H1 (cell line): ENCODE data around the gene RASA1. TPM values are rescaled to one million over a fixed set of nuclear protein-coding genes. Genes with fewer than 3 reads are reported as not detected.

Experiments used
- BACH1 ChIP-seq: IDR thresholded peaks from 2 replicates; pipeline ENCODE4 v1.6.1; 2012; ENCODE audit warnings: low read length, improper control_type of control experiment
- CEBPB ChIP-seq: IDR thresholded peaks from 2 replicates; pipeline ENCODE4 v1.6.1; 2012; ENCODE audit warnings: low read depth, low read length
- KDM5A ChIP-seq: fragments of 200-600 bp; IDR thresholded peaks from 2 replicates; pipeline ENCODE4 v1.7.1; 2012; ENCODE audit warnings: mild to moderate bottlenecking, low read length, inconsistent platforms, mixed read lengths
- RXRA ChIP-seq: IDR thresholded peaks from 2 replicates; pipeline ENCODE4 v1.6.1; 2011; ENCODE audit warnings: low read depth, mild to moderate bottlenecking, low read length, moderate library complexity; ENCODE audit not compliant: insufficient read depth
- SIN3A ChIP-seq, 2 experiments: IDR thresholded peaks in 1 of 2; conservative IDR thresholded peaks in 1 of 2; 2 replicates each; pipeline ENCODE4 v1.6.1; 2011 to 2012; ENCODE audit warnings: low read length in 2 of 2, improper control_type of control experiment in 1 of 2, low read depth in 1 of 2, mild to moderate bottlenecking in 1 of 2
- polyA plus RNA-seq, 7 experiments: library from polyadenylated mRNA; depleted of rRNA in 3 of 7; stranded (reverse) in 5 of 7; unstranded in 2 of 7; fragments of >200 nt in 5 of 7; fragments of 200-250 nt in 2 of 7; gene quantifications; 1 replicate in 5 of 7; 2 replicates in 1 of 7; 4 replicates in 1 of 7; pipeline versions ENCODE4 v1.2.1 to v1.2.3, GENCODE V29; 2011 to 2013; ENCODE audit warnings: missing spikeins in 2 of 7, mixed read lengths in 2 of 7
- total RNA-seq: library from RNA; stranded (reverse); fragmentation: NEBNext Ultra II Directional; extraction: Animal tissue kit (Norgen Biotek cat#: 25700); gene quantifications from 2 replicates; pipeline ENCODE4 v1.2.1, GENCODE V29; 2021

RASA1 gene
- total and polyA plus RNA-seq, 2 of the 8 experiments (the other 6 are each of a cell fraction or from before 2014, with no cell fraction given), result 15.9 to 33.8 TPM

GRCh38 chr5:87432460-87432859 lies 164.8 kb downstream of the RASA1 start (continued):
- no peak for TF ChIP-seq CEBPB
- TF ChIP-seq KDM5A, result no peak
- no peak for TF ChIP-seq SIN3A (conservative IDR thresholded peaks at IDR 0.05 in 1 of 2, IDR thresholded peaks at IDR 0.05 in 1 of 2; ENCODE audit: low read depth in 1 of 2, low read length in 2 of 2)
- TF ChIP-seq BACH1, result no peak
- TF ChIP-seq RXRA, result no peak
